CD4-positive, CD25-positive, alpha-beta regulatory T cell (primary cell): ENCODE measurements around the gene ADAM22. TPM values are rescaled to one million over a fixed set of nuclear protein-coding genes. Genes with fewer than 3 reads are reported as not detected.
A peak's percentile ranks its signal among the peaks of the same experiment; 100 is the strongest.

Experiments used
- ATAC-seq, 2 donors: fragments of 150-1000 bp; cut with Tn5 transposase; one replicate each; pipeline ENCODE4 v1.10.0; 2021; ENCODE audit warnings: low read depth in 2 of 2, moderate number of reproducible peaks in 2 of 2, moderate library complexity in 1 of 2
- DNase-seq, 3 donors: peaks; one replicate each; pipeline versions ENCODE4 v3.0.0 to v3.0.0-alpha.2; 2012 to 2022; ENCODE audit warnings: mixed read lengths in 1 of 3
- H3K27ac ChIP-seq: one replicate; pipeline ENCODE4 v1.7.0; 2013; ENCODE audit warnings: mild to moderate bottlenecking, low read length; ENCODE audit not compliant: insufficient read depth, poor library complexity, severe bottlenecking
- H3K27me3 ChIP-seq: one replicate; pipeline ENCODE4 v1.7.0; 2013; ENCODE audit warnings: low read length; ENCODE audit not compliant: control insufficient read depth, insufficient read depth
- H3K36me3 ChIP-seq: one replicate; pipeline ENCODE4 v1.7.0; 2013; ENCODE audit warnings: mild to moderate bottlenecking, low read length, moderate library complexity; ENCODE audit not compliant: control insufficient read depth, insufficient read depth
- H3K4me1 ChIP-seq: 2 replicates; pipeline ENCODE4 v1.7.0; 2013; ENCODE audit warnings: mild to moderate bottlenecking, low read length; ENCODE audit not compliant: insufficient read depth, control insufficient read depth, poor library complexity, severe bottlenecking
- H3K4me3 ChIP-seq: one replicate; pipeline ENCODE4 v1.7.0; 2013; ENCODE audit warnings: low read depth, mild to moderate bottlenecking, low read length, moderate library complexity
- H3K9me3 ChIP-seq, 2 experiments: 1 replicate in 1 of 2; 2 replicates in 1 of 2; pipeline ENCODE4 v1.7.0; 2013; ENCODE audit warnings: low read length in 2 of 2, mild to moderate bottlenecking in 1 of 2, moderate library complexity in 1 of 2; ENCODE audit not compliant: control insufficient read depth in 2 of 2
- H3K27ac Mint-ChIP-seq, 3 donors: one replicate each; pipeline ENCODE4 v1.8.0; 2020 to 2022; ENCODE audit warnings: mild to moderate bottlenecking in 3 of 3, mixed read lengths in 3 of 3, moderate library complexity in 2 of 3
- H3K27me3 Mint-ChIP-seq: one replicate; pipeline ENCODE4 v1.8.0; 2022; ENCODE audit warnings: mild to moderate bottlenecking, mixed read lengths
- H3K36me3 Mint-ChIP-seq: one replicate; pipeline ENCODE4 v1.8.0; 2020; ENCODE audit warnings: mixed read lengths
- H3K4me1 Mint-ChIP-seq, 4 donors: one replicate each; pipeline ENCODE4 v1.8.0; 2020 to 2022; ENCODE audit warnings: mixed read lengths in 4 of 4, mild to moderate bottlenecking in 1 of 4
- H3K4me3 Mint-ChIP-seq, 4 donors: one replicate each; pipeline ENCODE4 v1.8.0; 2020 to 2022; ENCODE audit warnings: mild to moderate bottlenecking in 4 of 4, mixed read lengths in 4 of 4, moderate library complexity in 3 of 4
- H3K9me3 Mint-ChIP-seq, 7 donors: one replicate each; pipeline ENCODE4 v1.8.0; 2020 to 2022; ENCODE audit warnings: mixed read lengths in 7 of 7, mild to moderate bottlenecking in 3 of 7, moderate library complexity in 2 of 7
- polyA plus RNA-seq, 4 donors: library from polyadenylated mRNA; unstranded; fragments of 300-500 nt; fragmentation: Illumina TruSeq; gene quantifications; one replicate each; pipeline ENCODE4 v1.2.3, GENCODE V29; 2021
- total RNA-seq: library from RNA; stranded (reverse); gene quantifications from one replicate; pipeline ENCODE4 v1.2.3, GENCODE V29; 2022

The ADAM22 gene
- total and polyA plus RNA-seq, 5 donors from 2014 or later, result 0.21 to 1.5 (median 0.75) TPM; not detected in 1

GRCh38 chr7:88015309-88015708, 81.3 kb downstream of the ADAM22 start:
- Histone ChIP-seq H3K4me1 (no peaks in the 10 kb centered on the region), H3K36me3 (no peaks in the 10 kb centered on the region), H3K27me3 (no peaks in the 10 kb centered on the region), H3K27ac (no peak overlapping the region), H3K4me3 (no peak overlapping the region), H3K9me3 (no peaks in the 10 kb centered on the region)
- no peaks in the 10 kb centered on the region for H3K9me3 Mint-ChIP-seq
- ATAC-seq, result no peak
- no peaks in the 10 kb centered on the region for H3K4me1 Mint-ChIP-seq
- H3K36me3 Mint-ChIP-seq, result no peaks in the 10 kb centered on the region
- no peaks in the 10 kb centered on the region for H3K27me3 Mint-ChIP-seq
- no peak overlapping the region for H3K27ac Mint-ChIP-seq
- no peak overlapping the region for H3K4me3 Mint-ChIP-seq
- no peak for DNase-seq

- no peaks in the 10 kb centered on the region for H3K36me3 Mint-ChIP-seq
- Histone ChIP-seq H3K4me3 (no peak overlapping the region), H3K4me1 (no peaks in the 10 kb centered on the region), H3K9me3 (no peaks in the 10 kb centered on the region), H3K36me3 (no peaks in the 10 kb centered on the region), H3K27ac (no peak overlapping the region), H3K27me3 (no peaks in the 10 kb centered on the region)
- H3K27ac Mint-ChIP-seq, result no peak overlapping the region
- H3K27me3 Mint-ChIP-seq, result no peaks in the 10 kb centered on the region
- ATAC-seq (no peak), DNase-seq (no peak)
- H3K4me1 Mint-ChIP-seq, result no peaks in the 10 kb centered on the region
- H3K4me3 Mint-ChIP-seq, result no peak overlapping the region
- H3K9me3 Mint-ChIP-seq, result no peaks in the 10 kb centered on the region
These were observed 84.5 kb downstream of the ADAM22 start for GRCh38 chr7:88018501-88018900.

GRCh38 chr7:88020953-88021665, 87.1 kb downstream of the ADAM22 start:
- H3K4me1 Mint-ChIP-seq, result no peaks in the 10 kb centered on the region
- Histone ChIP-seq H3K36me3 (no peaks in the 10 kb centered on the region), H3K27ac (no peak overlapping the region), H3K4me1 (no peaks in the 10 kb centered on the region), H3K9me3 (no peaks in the 10 kb centered on the region), H3K27me3 (no peaks in the 10 kb centered on the region), H3K4me3 (no peak overlapping the region)
- no peaks in the 10 kb centered on the region for H3K36me3 Mint-ChIP-seq
- no peak overlapping the region for H3K4me3 Mint-ChIP-seq
- DNase-seq (no peak), ATAC-seq (no peak)
- peaks cover 0 to 5% (median 1%) of the 10 kb centered on the region in 7 donors for H3K9me3 Mint-ChIP-seq
- no peak overlapping the region for H3K27ac Mint-ChIP-seq
- no peaks in the 10 kb centered on the region for H3K27me3 Mint-ChIP-seq

GRCh38 chr7:88027724-88028123, 93.7 kb downstream of the ADAM22 start:
- Histone ChIP-seq H3K9me3 (peaks cover 15 to 17% of the 10 kb centered on the region in 2 experiments), H3K27me3 (no peaks in the 10 kb centered on the region), H3K36me3 (no peaks in the 10 kb centered on the region), H3K4me3 (no peak overlapping the region), H3K27ac (no peak overlapping the region), H3K4me1 (no peaks in the 10 kb centered on the region)
- ATAC-seq (no peak), DNase-seq (no peak)
- Mint-ChIP-seq H3K27me3 (no peaks in the 10 kb centered on the region), H3K27ac (no peak overlapping the region), H3K36me3 (peaks cover 4% of the 10 kb centered on the region), H3K9me3 (peaks cover 7 to 27% (median 19%) of the 10 kb centered on the region in 7 donors), H3K4me3 (no peak overlapping the region), H3K4me1 (no peaks in the 10 kb centered on the region)

DNA sequence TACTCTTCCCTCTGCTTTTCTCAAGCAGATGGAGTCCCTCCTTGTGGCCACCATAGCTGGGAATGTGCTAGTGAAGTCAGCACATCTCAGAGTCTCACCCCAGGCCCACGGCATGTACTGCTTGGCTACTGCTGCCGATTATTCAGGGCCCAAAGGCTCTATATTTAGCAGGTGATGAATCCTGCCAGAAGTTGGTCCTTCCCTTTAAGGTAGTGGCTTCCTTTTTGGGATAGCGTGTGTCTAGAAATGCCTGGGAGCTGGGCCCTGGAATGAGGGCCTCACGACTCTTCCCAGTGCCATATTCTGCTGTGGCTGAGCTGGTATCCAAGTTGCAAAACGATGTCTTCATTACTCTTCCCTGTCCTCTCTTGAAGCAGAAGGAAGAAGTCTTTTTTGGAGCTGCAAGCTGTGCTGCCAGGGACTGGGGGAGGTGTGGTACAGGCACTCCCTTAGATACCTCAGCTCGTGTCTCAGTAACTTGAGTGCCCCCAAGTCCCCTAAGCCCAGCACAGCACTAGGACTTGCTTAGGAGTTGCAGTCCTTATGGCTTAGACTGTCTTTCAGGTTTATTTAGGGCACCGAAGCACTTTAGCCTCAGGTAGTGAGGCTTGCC, 100.1 kb downstream of the ADAM22 start:
- H3K36me3 ChIP-seq, result no peaks in the 10 kb centered on the region
- Mint-ChIP-seq H3K27ac (no peak overlapping the region), H3K4me1 (no peaks in the 10 kb centered on the region), H3K4me3 (peak overlapping the region in 1 of 4 donors; percentile 47), H3K36me3 (peaks cover 4% of the 10 kb centered on the region), H3K9me3 (peaks cover 0 to 25% (median 14%) of the 10 kb centered on the region in 7 donors), H3K27me3 (no peaks in the 10 kb centered on the region)
- no peak overlapping the region for H3K4me3 ChIP-seq
- peaks cover 15 to 17% of the 10 kb centered on the region in 2 experiments for H3K9me3 ChIP-seq
- H3K27me3 ChIP-seq, result no peaks in the 10 kb centered on the region
- H3K4me1 ChIP-seq, result no peaks in the 10 kb centered on the region
- ATAC-seq, result no peak
- no peak for DNase-seq
- H3K27ac ChIP-seq, result no peak overlapping the region

GRCh38 chr7:88037050-88037449, 103.0 kb downstream of the ADAM22 start:
- ATAC-seq (no peak), DNase-seq (no peak)
- no peaks in the 10 kb centered on the region for H3K27me3 Mint-ChIP-seq
- Histone ChIP-seq H3K4me3 (no peak overlapping the region), H3K27ac (no peak overlapping the region), H3K36me3 (no peaks in the 10 kb centered on the region), H3K27me3 (no peaks in the 10 kb centered on the region), H3K4me1 (no peaks in the 10 kb centered on the region), H3K9me3 (peaks cover 3 to 4% of the 10 kb centered on the region in 2 experiments)
- no peaks in the 10 kb centered on the region for H3K4me1 Mint-ChIP-seq
- H3K9me3 Mint-ChIP-seq, result peaks cover 0 to 11% (median 6%) of the 10 kb centered on the region in 7 donors
- H3K4me3 Mint-ChIP-seq, result no peak overlapping the region
- no peak overlapping the region for H3K27ac Mint-ChIP-seq
- H3K36me3 Mint-ChIP-seq, result no peaks in the 10 kb centered on the region

DNA sequence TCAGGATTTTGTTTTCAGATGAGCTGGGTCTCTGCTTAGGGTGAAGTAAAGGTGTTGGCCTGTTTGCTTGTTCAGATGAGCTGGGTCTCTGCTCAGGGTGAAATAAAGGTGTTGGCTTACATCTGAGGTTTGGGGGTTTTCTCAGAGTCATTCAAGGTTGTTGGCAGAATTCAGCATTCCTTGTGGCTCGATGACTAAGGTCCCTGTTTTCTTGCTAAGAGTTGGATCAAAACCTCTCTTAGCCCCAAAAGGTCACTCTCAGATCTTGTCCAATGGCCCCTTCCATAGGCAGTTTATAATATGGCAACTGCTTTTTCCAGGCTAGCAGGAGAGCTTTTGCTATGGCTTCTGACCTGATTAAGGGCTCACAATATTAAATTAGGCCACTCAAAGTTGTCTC, 106.6 kb downstream of the ADAM22 start:
- no peak overlapping the region for H3K4me3 ChIP-seq
- H3K4me1 ChIP-seq, result no peaks in the 10 kb centered on the region
- H3K27ac ChIP-seq, result no peak overlapping the region
- no peak for ATAC-seq
- no peak for DNase-seq
- no peaks in the 10 kb centered on the region for H3K36me3 ChIP-seq
- no peaks in the 10 kb centered on the region for H3K9me3 Mint-ChIP-seq
- H3K4me1 Mint-ChIP-seq, result peaks cover 0 to 6% (median 2%) of the 10 kb centered on the region in 4 donors
- H3K27me3 ChIP-seq, result no peaks in the 10 kb centered on the region
- no peaks in the 10 kb centered on the region for H3K36me3 Mint-ChIP-seq
- no peak overlapping the region for H3K27ac Mint-ChIP-seq
- no peak overlapping the region for H3K4me3 Mint-ChIP-seq
- H3K27me3 Mint-ChIP-seq, result peaks cover 4% of the 10 kb centered on the region
- H3K9me3 ChIP-seq, result no peaks in the 10 kb centered on the region

- H3K27ac Mint-ChIP-seq, result no peak overlapping the region
- no peak for ATAC-seq
These were observed 107.5 kb downstream of the ADAM22 start for GRCh38 chr7:88041583-88041982.

More at GRCh38 chr7:88041583-88041982, 107.5 kb downstream of the ADAM22 start:
- Mint-ChIP-seq H3K4me1 (peaks cover 0 to 8% (median 3%) of the 10 kb centered on the region in 4 donors), H3K9me3 (no peaks in the 10 kb centered on the region), H3K36me3 (no peaks in the 10 kb centered on the region), H3K27me3 (peaks cover 4% of the 10 kb centered on the region), H3K4me3 (no peak overlapping the region)
- DNase-seq, result no peak
- H3K9me3 ChIP-seq, result no peaks in the 10 kb centered on the region
- no peaks in the 10 kb centered on the region for H3K4me1 ChIP-seq
- no peak overlapping the region for H3K4me3 ChIP-seq
- no peak overlapping the region for H3K27ac ChIP-seq
- no peaks in the 10 kb centered on the region for H3K27me3 ChIP-seq
- H3K36me3 ChIP-seq, result no peaks in the 10 kb centered on the region
